B cell (primary cell): Measurements from ENCODE around the gene TSPAN14. TPM values are rescaled to one million over a fixed set of nuclear protein-coding genes. Genes with fewer than 3 reads are reported as not detected.

ENCODE experiments used
- ATAC-seq: fragments of 200-7000 bp; cut with Tn5 transposase; one replicate; pipeline ENCODE4 v1.10.0; 2021; ENCODE audit warnings: low read depth, mild to moderate bottlenecking, moderate number of reproducible peaks, moderate library complexity
- CTCF ChIA-PET: fragments of 350-600 bp; sonication (Branson Sonifier 250); formaldehyde crosslinking; loops from one replicate; lab custom pipeline; 2021; ENCODE audit warnings: antibody characterized with exemption, inconsistent platforms; lab: Charles Lee
- POLR2A ChIA-PET: fragments of 350-600 bp; sonication (Branson Sonifier 250); formaldehyde crosslinking; loops from one replicate; lab custom pipeline; 2021; ENCODE audit warnings: antibody characterized with exemption; lab: Charles Lee
- DNase-seq: peaks from one replicate; pipeline ENCODE4 v3.0.0; 2013
- H2AFZ ChIP-seq: 2 replicates; pipeline ENCODE4 v1.6.1; 2012; ENCODE audit warnings: mild to moderate bottlenecking, low read depth, low read length; ENCODE audit not compliant: insufficient read depth, poor library complexity, severe bottlenecking
- H3K27ac ChIP-seq, 2 donors: 1 replicate in 1 of 2; 2 replicates in 1 of 2; pipeline ENCODE4 v1.5.1; 2012 to 2013; ENCODE audit warnings: low read length in 2 of 2, mild to moderate bottlenecking in 2 of 2, moderate library complexity in 1 of 2
- H3K27me3 ChIP-seq, 4 experiments: fragments of 200-600 bp in 1 of 4; sonication (generic) in 1 of 4; replicated peaks in 1 of 4; 1 replicate in 2 of 4; 2 replicates in 2 of 4; pipeline versions ENCODE4 v1.6.1 to v1.7.0; 2013 to 2016; ENCODE audit warnings: low read length in 3 of 4, mild to moderate bottlenecking in 2 of 4, mixed read lengths in 1 of 4, moderate library complexity in 1 of 4; ENCODE audit not compliant: insufficient read depth in 4 of 4, control insufficient read depth in 3 of 4; ENCODE audit errors: control extremely low read depth in 1 of 4
- H3K36me3 ChIP-seq, 2 experiments: replicated peaks in 1 of 2; 1 replicate in 1 of 2; 2 replicates in 1 of 2; pipeline versions ENCODE4 v1.6.1 to v1.7.1; 2013; ENCODE audit warnings: low read length in 1 of 2; ENCODE audit not compliant: insufficient read depth in 2 of 2, control insufficient read depth in 1 of 2; ENCODE audit errors: control extremely low read depth in 1 of 2, extremely low read depth in 1 of 2
- H3K4me1 ChIP-seq, 2 donors: fragments of 200-600 bp in 1 of 2; sonication (generic) in 1 of 2; 1 replicate in 1 of 2; 2 replicates in 1 of 2; pipeline versions ENCODE4 v1.5.1 to v1.6.1; 2013 to 2017; ENCODE audit warnings: low read length in 2 of 2; ENCODE audit not compliant: control insufficient read depth in 2 of 2, insufficient read depth in 2 of 2
- H3K4me2 ChIP-seq: replicated peaks from 2 replicates; pipeline ENCODE3; 2012; ENCODE audit warnings: mild to moderate bottlenecking, low read depth, low read length; ENCODE audit not compliant: poor library complexity, severe bottlenecking
- H3K4me3 ChIP-seq, 5 experiments: fragments of 200-600 bp in 1 of 5; sonication (generic) in 1 of 5; 1 replicate in 3 of 5; 2 replicates in 2 of 5; pipeline versions ENCODE4 v1.5.1 to v1.7.0; 2011 to 2016; ENCODE audit warnings: low read length in 4 of 5, mild to moderate bottlenecking in 4 of 5, low read depth in 2 of 5, control low read depth in 1 of 5, moderate library complexity in 1 of 5; ENCODE audit not compliant: insufficient read depth in 1 of 5; ENCODE audit errors: control extremely low read depth in 1 of 5, extremely low read depth in 1 of 5
- H3K79me2 ChIP-seq: fragments of 200-600 bp; sonication (generic); one replicate; pipeline ENCODE4 v1.6.0; 2016; ENCODE audit warnings: low read length; ENCODE audit not compliant: control insufficient read depth, insufficient read depth
- H3K9ac ChIP-seq: fragments of 200-600 bp; sonication (generic); 2 replicates; pipeline ENCODE4 v1.6.1; 2017; ENCODE audit warnings: mild to moderate bottlenecking, low read length, moderate library complexity
- H3K9me3 ChIP-seq, 3 donors: one replicate each; pipeline versions ENCODE4 v1.6.1 to v1.7.1; 2013; ENCODE audit warnings: low read length in 2 of 3; ENCODE audit not compliant: control insufficient read depth in 2 of 3, insufficient read depth in 1 of 3; ENCODE audit errors: control extremely low read depth in 1 of 3
- H4K20me1 ChIP-seq: 2 replicates; pipeline ENCODE4 v1.6.0; 2012; ENCODE audit warnings: mild to moderate bottlenecking, low read length; ENCODE audit not compliant: insufficient read depth, control insufficient read depth, poor library complexity, severe bottlenecking
- H3K27ac Mint-ChIP-seq: one replicate; pipeline ENCODE4 v1.8.0; 2021; ENCODE audit warnings: mixed read lengths
- H3K27me3 Mint-ChIP-seq: one replicate; pipeline ENCODE4 v1.8.0; 2021; ENCODE audit warnings: mixed read lengths
- H3K4me1 Mint-ChIP-seq: one replicate; pipeline ENCODE4 v1.8.0; 2021; ENCODE audit warnings: mixed read lengths
- H3K4me3 Mint-ChIP-seq: one replicate; pipeline ENCODE4 v1.8.0; 2021; ENCODE audit warnings: mixed read lengths
- H3K9me3 Mint-ChIP-seq: one replicate; pipeline ENCODE4 v1.8.0; 2022; ENCODE audit warnings: mixed read lengths; ENCODE audit not compliant: insufficient read depth
- EZH2 ChIP-seq: IDR thresholded peaks from 2 replicates; pipeline ENCODE4 v1.6.1; 2012; ENCODE audit warnings: borderline replicate concordance, low read depth, mild to moderate bottlenecking, moderate library complexity, low read length; ENCODE audit not compliant: insufficient read depth, poor library complexity, severe bottlenecking
- WGBS: methylation state at CpG from one replicate; pipeline ENCODE4 v1.1.5; 2013; ENCODE audit warnings: missing lambda C conversion rate; ENCODE audit not compliant: insufficient coverage; 5-methylcytosine and 5-hydroxymethylcytosine counted together
- intact Hi-C: fragments of 100-400 bp; cut with micrococcal nuclease; formaldehyde crosslinking; loops from one replicate; pipeline ENCODE4 v1.10.0; 2022
- polyA plus RNA-seq: library from polyadenylated mRNA; depleted of rRNA; stranded (reverse); fragments of >200 nt; gene quantifications from 2 replicates; pipeline ENCODE4 v1.2.3, GENCODE V29; 2012
- total RNA-seq, 2 donors: library from RNA; stranded (reverse); fragments of 120-200 nt in 1 of 2; gene quantifications; 1 replicate in 1 of 2; 2 replicates in 1 of 2; pipeline versions ENCODE4 v1.2.3 to v1.2.4, GENCODE V29; 2013 to 2022
- TF ChIP-seq, protein P1 (sequence below): fragments of 200-600 bp; IDR thresholded peaks from one replicate; pipeline ENCODE4 v1.8.0; 2022; ENCODE audit warnings: antibody characterized with exemption, mild to moderate bottlenecking

TSPAN14 gene
- total and polyA plus RNA-seq, 2 donors (not counting 1 experiment from before 2014, with no cell fraction given): 27.8 to 55.3 TPM

DNA sequence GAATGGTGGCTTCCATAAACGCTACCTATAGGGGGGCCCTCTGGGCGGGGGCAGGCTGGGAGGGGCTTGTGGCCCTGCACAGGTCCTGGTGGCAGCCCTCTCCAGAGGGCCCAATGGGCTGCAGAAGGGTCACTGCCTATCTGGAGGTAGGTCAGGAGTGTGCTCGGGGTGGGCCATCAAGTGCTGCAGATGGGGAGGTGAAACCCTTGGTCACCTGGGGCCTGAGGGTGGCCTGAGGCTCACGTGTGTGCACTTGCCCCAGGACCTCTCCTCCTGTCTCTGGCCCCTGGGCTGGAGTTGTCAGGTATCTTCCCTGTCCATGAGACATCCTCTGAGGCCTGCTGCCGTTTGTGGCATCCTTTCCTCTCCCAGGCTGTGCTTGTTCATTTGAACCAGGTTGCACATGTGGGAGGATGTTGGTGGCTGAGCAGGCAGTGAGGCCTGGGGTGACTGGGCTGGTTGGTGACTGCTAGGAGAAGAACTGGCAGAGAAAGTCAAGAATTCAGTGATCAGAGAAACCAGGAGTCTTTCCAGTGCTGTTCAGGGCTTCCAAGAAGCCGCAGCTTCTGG is 62.5 kb downstream of the TSPAN14 start:
- ATAC-seq: no peak
- Histone ChIP-seq H3K9me3 (no peaks in the 10 kb centered on the region), H3K4me3 (no peak overlapping the region), H3K4me2 (no peak overlapping the region), H3K27me3 (no peaks in the 10 kb centered on the region), H3K36me3 (peaks cover 1 to 65% of the 10 kb centered on the region in 2 experiments), H2AFZ (no peak overlapping the region), H3K79me2 (no peaks in the 10 kb centered on the region), H4K20me1 (no peaks in the 10 kb centered on the region), H3K27ac (no peak overlapping the region), H3K9ac (no peak overlapping the region), H3K4me1 (peaks cover 16 to 28% of the 10 kb centered on the region in 2 donors)
- intact Hi-C loops: no loop called here
- Mint-ChIP-seq H3K9me3 (no peaks in the 10 kb centered on the region), H3K27ac (peak overlapping the region; percentile 34), H3K4me1 (peaks cover 35% of the 10 kb centered on the region), H3K4me3 (no peak overlapping the region), H3K27me3 (no peaks in the 10 kb centered on the region)
- TF ChIP-seq EZH2: no peak
- TF ChIP-seq, protein P1, sequence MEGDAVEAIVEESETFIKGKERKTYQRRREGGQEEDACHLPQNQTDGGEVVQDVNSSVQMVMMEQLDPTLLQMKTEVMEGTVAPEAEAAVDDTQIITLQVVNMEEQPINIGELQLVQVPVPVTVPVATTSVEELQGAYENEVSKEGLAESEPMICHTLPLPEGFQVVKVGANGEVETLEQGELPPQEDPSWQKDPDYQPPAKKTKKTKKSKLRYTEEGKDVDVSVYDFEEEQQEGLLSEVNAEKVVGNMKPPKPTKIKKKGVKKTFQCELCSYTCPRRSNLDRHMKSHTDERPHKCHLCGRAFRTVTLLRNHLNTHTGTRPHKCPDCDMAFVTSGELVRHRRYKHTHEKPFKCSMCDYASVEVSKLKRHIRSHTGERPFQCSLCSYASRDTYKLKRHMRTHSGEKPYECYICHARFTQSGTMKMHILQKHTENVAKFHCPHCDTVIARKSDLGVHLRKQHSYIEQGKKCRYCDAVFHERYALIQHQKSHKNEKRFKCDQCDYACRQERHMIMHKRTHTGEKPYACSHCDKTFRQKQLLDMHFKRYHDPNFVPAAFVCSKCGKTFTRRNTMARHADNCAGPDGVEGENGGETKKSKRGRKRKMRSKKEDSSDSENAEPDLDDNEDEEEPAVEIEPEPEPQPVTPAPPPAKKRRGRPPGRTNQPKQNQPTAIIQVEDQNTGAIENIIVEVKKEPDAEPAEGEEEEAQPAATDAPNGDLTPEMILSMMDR: no peak
- ChIA-PET POLR2A (no interaction called here), CTCF (no interaction called here)
- WGBS: 92% methylated on average over 5 of the region's 6 CpGs
- DNase-seq: no peak

DNA sequence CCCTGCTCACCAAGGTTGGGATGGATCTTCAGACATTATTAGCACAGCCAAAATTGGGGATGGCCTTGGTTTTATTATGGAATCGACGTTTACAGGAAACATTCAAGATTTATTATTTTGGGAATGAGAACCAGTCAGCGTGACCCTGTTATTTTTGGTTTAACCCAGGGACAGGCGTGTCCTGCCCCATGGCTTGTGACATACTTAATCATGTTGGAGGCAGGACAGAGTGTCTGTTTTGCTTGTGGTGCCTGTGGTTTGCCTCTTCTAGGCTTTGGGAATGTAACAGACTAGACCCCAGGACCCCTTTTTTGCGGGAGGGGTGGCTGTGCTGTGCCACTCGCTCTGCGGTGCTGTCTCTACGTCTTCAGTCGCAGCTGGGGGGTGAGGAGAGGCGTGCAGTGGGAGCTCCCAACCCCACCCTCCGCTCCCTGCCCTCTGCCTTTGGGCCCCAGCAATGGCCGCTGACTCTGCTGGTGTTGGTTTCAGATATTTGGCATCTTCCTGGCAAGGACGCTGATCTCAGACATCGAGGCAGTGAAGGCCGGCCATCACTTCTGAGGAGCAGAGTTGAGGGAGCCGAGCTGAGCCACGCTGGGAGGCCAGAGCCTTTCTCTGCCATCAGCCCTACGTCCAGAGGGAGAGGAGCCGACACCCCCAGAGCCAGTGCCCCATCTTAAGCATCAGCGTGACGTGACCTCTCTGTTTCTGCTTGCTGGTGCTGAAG is 63.5 kb downstream of the TSPAN14 start:
- Mint-ChIP-seq H3K27ac (peak overlapping the region; percentile 29), H3K4me3 (no peak overlapping the region), H3K27me3 (no peaks in the 10 kb centered on the region), H3K4me1 (peaks cover 35% of the 10 kb centered on the region), H3K9me3 (no peaks in the 10 kb centered on the region)
- Histone ChIP-seq H3K4me3 (no peak overlapping the region), H3K9ac (no peak overlapping the region), H3K9me3 (no peaks in the 10 kb centered on the region), H2AFZ (no peak overlapping the region), H3K36me3 (peaks cover 0 to 56% of the 10 kb centered on the region in 2 experiments), H3K4me2 (peak overlapping the region; percentile 64), H4K20me1 (no peaks in the 10 kb centered on the region), H3K79me2 (no peaks in the 10 kb centered on the region), H3K4me1 (peaks cover 16 to 28% of the 10 kb centered on the region in 2 donors), H3K27me3 (no peaks in the 10 kb centered on the region), H3K27ac (peak overlapping the region in 1 of 2 donors; percentile 1)
- 97% methylated on average over 18 of the region's 21 CpGs for WGBS
- POLR2A ChIA-PET: no interaction called here
- intact Hi-C loops: no loop called here
- TF ChIP-seq, protein P1: no peak
- TF ChIP-seq EZH2: no peak
- CTCF ChIA-PET: interaction anchor here (1.3 kb wide), 1 partner anchor 12 kb away, joined by 6 read pairs; no protein-coding TSS in a partner anchor
- ATAC-seq: no peak
- no peak for DNase-seq
